ENCODE data around the gene CHCHD3.

The CHCHD3 gene

DNA sequence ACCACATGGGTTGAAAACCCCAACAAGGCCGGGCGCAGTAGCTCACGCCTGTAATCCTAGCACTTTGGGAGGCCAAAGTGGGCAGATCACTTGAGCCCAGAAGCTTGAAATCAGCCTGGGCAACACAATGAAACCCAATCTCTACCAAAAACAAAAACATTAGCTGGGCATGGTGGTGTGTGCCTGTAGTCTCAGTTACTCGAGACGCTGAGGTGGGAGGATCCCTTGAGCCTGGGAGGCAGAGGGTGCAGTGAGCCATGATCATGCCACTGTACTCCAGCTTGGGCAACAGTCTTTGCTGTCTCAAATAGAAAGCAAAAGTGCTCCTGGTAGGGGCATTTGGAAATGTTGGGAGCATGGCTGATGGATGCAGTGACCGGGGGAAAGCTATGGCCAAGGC is 296.0 kb downstream of the CHCHD3 start:
- DNase-seq (ENCODE audit: low read depth, low spot score) = no peak
- no peak overlapping the region for H3K27ac ChIP-seq
- H3K9me3 ChIP-seq (ENCODE audit: low read depth, low read length) = no peaks in the 10 kb centered on the region
- H3K4me3 ChIP-seq = no peak overlapping the region
- TF ChIP-seq FOXP2 (optimal IDR thresholded peaks at IDR 0.05; ENCODE audit: control extremely low read depth, extremely low read length, insufficient read depth) (no peak), POLR2AphosphoS5 (IDR thresholded peaks at IDR 0.05; ENCODE audit: borderline replicate concordance, low read depth, low read length) (no peak), EZH2 (IDR thresholded peaks at IDR 0.05) (no peak)
- no peak overlapping the region for H3K9ac ChIP-seq (ENCODE audit: insufficient read length)
- H3K36me3 ChIP-seq (ENCODE audit: insufficient read depth, low read length) = peaks cover 8% of the 10 kb centered on the region; the same call in 1 of the 2 replicates

DNA sequence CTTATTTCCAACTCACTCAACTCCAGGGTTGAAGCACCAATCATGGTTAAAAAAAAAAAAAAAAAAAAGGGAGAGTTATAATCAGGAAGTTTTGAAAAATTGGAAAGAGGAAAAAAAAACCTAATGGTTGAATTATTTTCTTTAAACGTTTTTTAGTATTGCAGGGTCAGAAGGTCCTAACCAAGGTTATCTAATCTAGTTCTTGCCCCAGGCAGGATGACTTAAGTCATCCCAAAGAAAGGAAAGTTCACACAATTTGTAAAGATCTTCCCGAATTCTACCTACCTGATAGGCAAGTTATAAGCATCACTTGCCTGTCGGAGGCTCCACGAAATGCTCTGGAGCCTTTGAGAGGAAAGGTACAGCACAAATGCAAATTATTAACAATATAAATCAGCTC is 297.5 kb downstream of the CHCHD3 start:
- peaks cover 8% of the 10 kb centered on the region; the same call in 1 of the 2 replicates for H3K36me3 ChIP-seq (ENCODE audit: insufficient read depth, low read length)
- no peak overlapping the region for H3K27ac ChIP-seq
- no peak overlapping the region for H3K9ac ChIP-seq (ENCODE audit: insufficient read length)
- H3K9me3 ChIP-seq (ENCODE audit: low read depth, low read length) = no peaks in the 10 kb centered on the region
- no peak overlapping the region for H3K4me3 ChIP-seq
- TF ChIP-seq POLR2AphosphoS5 (IDR thresholded peaks at IDR 0.05; ENCODE audit: borderline replicate concordance, low read depth, low read length) (no peak), FOXP2 (optimal IDR thresholded peaks at IDR 0.05; ENCODE audit: control extremely low read depth, extremely low read length, insufficient read depth) (no peak), EZH2 (IDR thresholded peaks at IDR 0.05) (no peak)
- DNase-seq (ENCODE audit: low read depth, low spot score) = no peak

DNA sequence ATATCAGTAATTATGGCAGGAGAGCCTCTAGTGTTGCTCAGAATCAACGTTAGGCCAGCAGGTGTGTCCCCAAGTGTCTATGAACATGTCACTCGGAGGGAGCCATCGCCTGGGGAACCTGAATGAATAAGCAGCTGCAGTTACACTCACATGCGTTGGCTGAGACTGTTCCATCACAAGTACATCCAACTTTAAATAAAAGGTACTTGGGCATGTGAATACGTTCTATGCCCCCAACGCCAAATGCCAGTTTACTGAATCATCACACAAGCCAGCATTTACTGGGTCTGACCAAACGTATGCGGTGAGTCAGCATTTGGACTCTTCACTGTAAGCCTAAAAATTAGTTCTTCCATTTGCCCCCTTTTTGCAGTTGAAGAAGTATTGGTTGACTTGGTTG is 298.1 kb downstream of the CHCHD3 start:
- Histone ChIP-seq H3K9me3 (ENCODE audit: low read depth, low read length) (no peaks in the 10 kb centered on the region), H3K27ac (no peak overlapping the region), H3K9ac (ENCODE audit: insufficient read length) (no peak overlapping the region), H3K4me3 (no peak overlapping the region), H3K36me3 (ENCODE audit: insufficient read depth, low read length) (peaks cover 8% of the 10 kb centered on the region; the same call in 1 of the 2 replicates)
- DNase-seq (ENCODE audit: low read depth, low spot score) = no peak
- no peak for TF ChIP-seq POLR2AphosphoS5 (IDR thresholded peaks at IDR 0.05; ENCODE audit: borderline replicate concordance, low read depth, low read length)
- TF ChIP-seq EZH2 (IDR thresholded peaks at IDR 0.05) = no peak
- no peak for TF ChIP-seq FOXP2 (optimal IDR thresholded peaks at IDR 0.05; ENCODE audit: control extremely low read depth, extremely low read length, insufficient read depth)

DNA sequence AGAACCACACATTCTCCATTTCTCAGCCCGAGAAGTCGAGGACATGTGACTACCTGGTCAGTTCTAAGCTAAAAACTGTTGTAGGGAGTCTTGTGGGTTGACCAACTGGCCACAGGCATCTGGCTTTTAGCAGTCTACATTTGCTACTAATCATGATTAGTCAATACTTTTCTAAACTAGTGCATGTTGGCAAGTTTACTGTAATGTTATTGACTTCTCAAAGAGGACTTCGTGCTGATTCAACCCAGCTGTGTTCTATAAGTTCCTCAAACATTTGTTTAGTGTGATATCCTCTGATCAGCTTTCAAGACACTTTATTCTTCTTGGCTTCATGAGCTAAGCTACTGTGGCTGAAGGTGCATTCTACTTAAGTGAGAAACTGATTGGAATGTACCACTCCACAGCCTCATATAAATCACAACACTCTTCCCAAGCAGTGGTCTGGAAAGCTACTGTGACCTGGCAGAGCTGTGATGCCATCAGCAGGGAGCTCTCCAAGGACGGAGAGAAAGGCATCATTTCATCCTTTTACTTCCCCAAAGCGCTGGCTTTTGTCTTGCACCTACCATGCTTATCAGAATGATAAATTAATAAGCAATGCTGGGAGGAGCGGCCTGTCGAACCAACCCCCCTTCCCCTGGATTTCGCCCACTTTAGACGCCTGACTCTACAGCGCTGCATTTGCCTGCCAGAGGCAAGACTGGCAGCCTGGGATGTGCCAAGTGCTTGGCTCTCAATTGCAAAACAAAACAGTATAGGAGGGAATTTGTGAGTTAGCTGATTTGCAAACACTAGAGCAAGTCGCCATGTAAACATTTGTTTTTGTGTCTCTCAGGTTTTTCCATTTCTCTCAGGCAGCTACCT is 298.9 kb downstream of the CHCHD3 start:
- Histone ChIP-seq H3K9me3 (ENCODE audit: low read depth, low read length) (no peaks in the 10 kb centered on the region), H3K36me3 (ENCODE audit: insufficient read depth, low read length) (peaks cover 8% of the 10 kb centered on the region; the same call in 1 of the 2 replicates), H3K4me3 (no peak overlapping the region), H3K27ac (no peak overlapping the region), H3K9ac (ENCODE audit: insufficient read length) (no peak overlapping the region)
- no peak for TF ChIP-seq EZH2 (IDR thresholded peaks at IDR 0.05)
- no peak for TF ChIP-seq POLR2AphosphoS5 (IDR thresholded peaks at IDR 0.05; ENCODE audit: borderline replicate concordance, low read depth, low read length)
- no peak for DNase-seq (ENCODE audit: low read depth, low spot score)

DNA sequence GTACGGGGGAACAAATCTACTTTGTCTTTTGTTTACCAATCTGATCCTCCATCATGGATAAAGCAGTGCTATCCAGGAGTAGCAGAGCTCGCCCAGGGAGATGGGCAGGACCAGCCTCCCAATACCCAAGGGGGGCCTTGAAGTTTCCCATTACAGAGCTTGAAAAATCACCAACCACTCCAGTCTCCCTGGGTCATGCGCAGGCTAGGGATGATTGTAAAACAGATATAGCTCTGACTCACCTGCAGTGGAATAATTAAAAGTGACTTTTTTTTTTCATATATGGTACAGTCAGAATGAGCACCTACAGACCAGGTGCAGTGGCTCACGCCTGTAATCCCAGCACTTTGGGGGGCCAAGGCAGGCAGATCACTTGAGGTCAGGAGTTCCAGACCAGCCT is 301.1 kb downstream of the CHCHD3 start:
- no peak for DNase-seq (ENCODE audit: low read depth, low spot score)
- TF ChIP-seq POLR2AphosphoS5 (IDR thresholded peaks at IDR 0.05; ENCODE audit: borderline replicate concordance, low read depth, low read length) (no peak), EZH2 (IDR thresholded peaks at IDR 0.05) (no peak), FOXP2 (optimal IDR thresholded peaks at IDR 0.05; ENCODE audit: control extremely low read depth, extremely low read length, insufficient read depth) (no peak)
- no peak overlapping the region for H3K4me3 ChIP-seq
- H3K9ac ChIP-seq (ENCODE audit: insufficient read length) = no peak overlapping the region
- peaks cover 8% of the 10 kb centered on the region; the same call in 1 of the 2 replicates for H3K36me3 ChIP-seq (ENCODE audit: insufficient read depth, low read length)
- H3K9me3 ChIP-seq (ENCODE audit: low read depth, low read length) = no peaks in the 10 kb centered on the region
- no peak overlapping the region for H3K27ac ChIP-seq

DNA sequence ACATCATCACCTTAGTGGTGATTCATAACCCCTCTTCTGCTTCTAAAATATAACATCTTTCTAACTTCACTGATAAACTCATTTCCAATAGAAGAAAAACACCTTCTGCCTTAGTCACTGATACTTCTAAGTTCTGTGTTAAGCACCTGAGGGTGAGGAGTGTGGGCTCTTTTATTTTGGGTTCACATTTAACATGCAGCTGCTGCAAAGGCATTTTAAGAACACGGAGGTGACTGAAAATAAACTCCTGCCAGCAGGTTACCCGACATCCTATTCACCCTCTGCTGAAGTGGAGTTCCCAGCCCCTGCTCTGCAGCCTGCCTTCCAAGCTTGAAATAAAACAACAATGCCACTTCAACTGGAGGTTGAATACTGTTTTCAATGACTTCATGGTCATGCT is 302.7 kb downstream of the CHCHD3 start:
- H3K27ac ChIP-seq = no peak overlapping the region
- H3K4me3 ChIP-seq = no peak overlapping the region
- no peaks in the 10 kb centered on the region for H3K9me3 ChIP-seq (ENCODE audit: low read depth, low read length)
- no peak overlapping the region for H3K9ac ChIP-seq (ENCODE audit: insufficient read length)
- TF ChIP-seq POLR2AphosphoS5 (IDR thresholded peaks at IDR 0.05; ENCODE audit: borderline replicate concordance, low read depth, low read length) (no peak), EZH2 (IDR thresholded peaks at IDR 0.05) (no peak), FOXP2 (optimal IDR thresholded peaks at IDR 0.05; ENCODE audit: control extremely low read depth, extremely low read length, insufficient read depth) (no peak)
- DNase-seq (ENCODE audit: low read depth, low spot score) = no peak
- H3K36me3 ChIP-seq (ENCODE audit: insufficient read depth, low read length) = 0 out of 2 replicates have a peak, but pooled peaks cover 4% of the 10 kb centered on the region

DNA sequence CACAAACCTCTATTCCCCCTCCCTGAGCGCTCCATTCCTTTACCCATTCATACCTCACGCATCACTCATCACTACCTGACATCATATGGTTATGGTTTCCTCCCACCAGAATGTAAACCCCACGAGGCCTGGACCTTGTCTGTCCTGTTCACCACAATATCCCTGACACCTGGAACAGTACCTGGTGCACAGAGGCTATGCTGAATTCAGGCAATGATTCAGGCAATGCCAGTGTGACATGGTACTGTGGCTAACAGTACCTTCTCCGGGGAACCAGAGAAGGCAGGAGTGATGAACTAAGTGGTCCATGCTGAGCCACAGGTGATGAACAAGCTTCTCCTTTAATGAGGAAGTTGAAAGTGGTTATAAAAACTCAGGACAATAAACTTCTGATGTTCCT is 303.1 kb downstream of the CHCHD3 start:
- no peaks in the 10 kb centered on the region for H3K9me3 ChIP-seq (ENCODE audit: low read depth, low read length)
- no peak overlapping the region for H3K9ac ChIP-seq (ENCODE audit: insufficient read length)
- no peak overlapping the region for H3K27ac ChIP-seq
- TF ChIP-seq POLR2AphosphoS5 (IDR thresholded peaks at IDR 0.05; ENCODE audit: borderline replicate concordance, low read depth, low read length) (no peak), FOXP2 (optimal IDR thresholded peaks at IDR 0.05; ENCODE audit: control extremely low read depth, extremely low read length, insufficient read depth) (no peak), EZH2 (IDR thresholded peaks at IDR 0.05) (no peak)
- 0 out of 2 replicates have a peak, but pooled peaks cover under 1% of the 10 kb centered on the region for H3K36me3 ChIP-seq (ENCODE audit: insufficient read depth, low read length)
- no peak overlapping the region for H3K4me3 ChIP-seq
- no peak for DNase-seq (ENCODE audit: low read depth, low spot score)

DNA sequence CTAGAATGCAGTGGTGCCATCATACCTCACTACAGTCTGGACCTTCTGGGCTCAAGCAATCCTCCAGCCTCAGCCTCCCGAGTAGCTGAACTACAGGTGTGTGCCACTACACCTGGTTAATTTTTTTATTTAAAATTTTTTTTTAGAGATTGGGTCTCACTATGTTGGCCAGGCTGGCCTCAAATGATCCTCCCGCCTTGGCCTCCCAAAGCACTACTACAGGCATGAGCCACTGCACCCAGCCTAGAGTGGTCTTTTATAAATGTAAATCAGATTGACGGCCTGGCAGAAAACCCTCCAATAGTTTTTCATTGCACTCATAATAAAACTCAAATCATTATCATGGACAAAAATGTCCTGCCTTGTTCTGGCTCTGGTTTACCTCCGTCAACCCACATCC is 303.9 kb downstream of the CHCHD3 start:
- Histone ChIP-seq H3K36me3 (ENCODE audit: insufficient read depth, low read length) (no peaks in the 10 kb centered on the region), H3K9ac (ENCODE audit: insufficient read length) (no peak overlapping the region), H3K9me3 (ENCODE audit: low read depth, low read length) (no peaks in the 10 kb centered on the region), H3K4me3 (no peak overlapping the region), H3K27ac (no peak overlapping the region)
- TF ChIP-seq EZH2 (IDR thresholded peaks at IDR 0.05) (no peak), FOXP2 (optimal IDR thresholded peaks at IDR 0.05; ENCODE audit: control extremely low read depth, extremely low read length, insufficient read depth) (no peak), POLR2AphosphoS5 (IDR thresholded peaks at IDR 0.05; ENCODE audit: borderline replicate concordance, low read depth, low read length) (no peak)
- DNase-seq (ENCODE audit: low read depth, low spot score) = no peak
